NAMALWA (cell line): ENCODE data around the gene GLS2.
"Not testable (repeated sequence)": the region's sequence is repeated elsewhere in the genome, so short reads cannot be mapped to it uniquely, and the experiment has no call there.

Source experiments
- DNase-seq: peaks from one replicate; pipeline ENCODE4 v3.0.0-alpha.2; 2015; ENCODE audit warnings: low spot score

GLS2 gene

GRCh38 chr12:56490360-56490759 is 2.4 kb upstream of the GLS2 start:
- no peak for DNase-seq

DNA sequence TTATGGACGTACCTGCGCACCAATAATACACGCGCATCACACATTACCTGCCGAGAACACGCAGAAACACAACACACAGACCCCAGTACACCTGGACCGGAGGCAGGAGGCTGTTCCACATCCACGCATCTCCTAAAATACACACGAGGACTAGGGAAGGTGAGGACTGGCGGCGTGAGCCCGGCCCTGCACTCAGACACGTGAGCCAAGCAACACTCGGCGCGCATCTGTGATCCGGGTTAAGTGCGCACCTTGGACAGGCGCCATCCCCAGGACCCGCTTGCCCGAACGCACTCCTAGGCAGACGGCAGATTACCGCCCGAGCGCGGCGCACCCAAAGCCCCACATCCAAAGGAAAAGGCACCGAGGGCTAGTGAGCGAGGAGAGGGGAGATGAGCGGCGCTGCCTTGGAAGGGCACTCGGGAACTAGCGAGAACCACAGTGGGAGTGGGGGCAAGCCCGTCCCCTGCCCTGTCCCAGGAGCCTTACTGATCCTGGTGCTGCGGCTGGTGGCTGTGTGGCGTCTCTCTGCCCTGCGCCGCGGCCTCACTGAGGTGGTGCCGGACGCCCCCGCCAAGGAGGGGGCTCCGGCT is 417 bp downstream of the GLS2 start:
- no peak for DNase-seq

- DNase-seq = no peak
Observed at GRCh38 chr12:56486694-56487093, 1.3 kb downstream of the GLS2 start.

GRCh38 chr12:56484566-56484965 is 3.4 kb downstream of the GLS2 start:
- no peak for DNase-seq

- no peak for DNase-seq
Observed at GRCh38 chr12:56479625-56480024, 8.3 kb downstream of the GLS2 start.

DNA sequence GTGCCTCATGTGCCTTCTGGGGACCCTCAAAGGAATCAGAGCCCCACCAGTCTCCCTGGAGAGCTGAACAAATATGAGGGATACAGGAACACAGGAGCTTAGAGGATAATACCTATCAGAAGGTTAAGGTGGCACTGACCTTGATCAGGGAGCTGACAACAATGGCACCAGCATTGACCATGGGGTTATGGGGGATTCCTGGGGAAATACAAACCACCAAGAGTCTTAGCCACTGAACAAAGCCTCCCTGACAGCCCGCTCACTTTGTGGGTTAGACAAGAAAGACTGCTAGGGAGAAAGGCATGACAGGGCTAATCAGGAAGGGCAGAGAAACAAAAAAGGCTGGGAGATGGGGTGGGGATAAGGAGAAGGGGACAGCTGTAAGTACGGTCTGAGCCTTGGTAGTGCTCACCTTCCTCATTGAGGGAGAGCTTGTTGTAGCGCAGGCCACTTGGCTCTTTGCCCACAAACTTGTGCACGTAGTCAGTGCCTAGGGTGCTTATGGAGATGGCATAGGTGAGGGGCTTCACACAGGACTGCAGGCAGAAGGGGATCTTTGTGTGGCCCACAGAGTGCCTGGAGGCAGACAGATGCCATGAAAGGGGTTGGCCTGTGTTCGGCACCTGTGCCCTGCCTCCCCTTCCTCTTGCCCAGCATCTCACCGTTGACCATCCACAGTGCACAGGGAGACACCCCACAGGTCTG is 10.3 kb downstream of the GLS2 start:
- no peak for DNase-seq

DNA sequence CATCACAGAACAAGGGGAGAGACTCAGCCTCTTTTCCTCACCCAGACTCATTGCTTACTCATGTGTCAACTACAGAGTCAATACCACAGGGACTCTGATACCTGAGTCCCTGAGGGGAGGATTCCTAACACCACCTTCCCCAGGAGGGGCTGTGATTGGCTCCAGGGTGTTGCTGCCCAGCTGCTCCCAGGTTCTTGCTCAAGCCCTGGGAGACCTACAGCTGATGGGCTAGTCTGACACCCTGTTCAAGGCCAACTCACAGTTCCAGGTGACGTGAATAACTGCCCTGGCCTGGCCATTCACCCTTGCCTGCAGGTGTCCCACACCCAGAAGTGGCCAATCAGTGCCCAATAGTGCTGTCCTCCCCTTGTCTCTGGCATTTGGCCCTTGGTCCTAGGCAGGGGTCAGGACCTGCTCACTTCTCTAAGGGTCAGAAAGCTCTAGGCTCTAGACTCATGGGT is 11.0 kb downstream of the GLS2 start:
- DNase-seq = no peak

- DNase-seq = no peak
Observed at GRCh38 chr12:56476143-56476542, 11.8 kb downstream of the GLS2 start.

GRCh38 chr12:56474389-56474788 is 13.6 kb downstream of the GLS2 start:
- no peak for DNase-seq

DNA sequence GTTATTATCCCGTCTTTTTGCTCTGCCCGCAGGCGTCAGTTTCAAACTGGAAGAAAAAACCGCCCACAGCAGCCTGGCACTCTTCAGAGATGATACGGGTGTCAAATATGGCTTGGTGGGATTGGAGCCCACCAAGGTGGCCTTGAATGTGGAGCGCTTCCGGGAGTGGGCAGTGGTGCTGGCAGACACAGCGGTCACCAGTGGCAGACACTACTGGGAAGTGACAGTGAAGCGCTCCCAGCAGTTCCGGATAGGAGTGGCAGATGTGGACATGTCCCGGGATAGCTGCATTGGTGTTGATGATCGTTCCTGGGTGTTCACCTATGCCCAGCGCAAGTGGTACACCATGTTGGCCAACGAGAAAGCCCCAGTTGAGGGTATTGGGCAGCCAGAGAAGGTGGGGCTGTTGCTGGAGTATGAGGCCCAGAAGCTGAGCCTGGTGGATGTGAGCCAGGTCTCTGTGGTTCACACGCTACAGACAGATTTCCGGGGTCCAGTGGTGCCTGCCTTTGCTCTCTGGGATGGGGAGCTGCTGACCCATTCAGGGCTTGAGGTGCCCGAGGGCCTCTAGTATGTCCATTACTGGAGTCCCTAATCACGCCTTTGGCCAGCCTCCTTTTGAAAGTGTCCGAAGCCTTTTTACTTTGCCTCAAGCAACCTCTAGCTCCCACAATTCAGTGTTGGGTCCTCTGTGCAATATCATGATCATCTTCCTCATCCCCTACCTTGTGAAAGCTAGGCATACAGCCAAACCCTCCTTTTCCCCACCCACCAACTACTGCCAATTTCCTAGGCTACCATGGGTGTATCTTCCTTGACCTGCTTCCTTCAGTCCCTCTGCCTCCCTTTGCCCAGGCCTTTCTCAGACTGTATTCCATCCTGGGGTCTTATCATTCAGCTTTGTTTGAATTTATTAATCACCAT is 18.7 kb downstream of the GLS2 start:
- no peak for DNase-seq

DNA sequence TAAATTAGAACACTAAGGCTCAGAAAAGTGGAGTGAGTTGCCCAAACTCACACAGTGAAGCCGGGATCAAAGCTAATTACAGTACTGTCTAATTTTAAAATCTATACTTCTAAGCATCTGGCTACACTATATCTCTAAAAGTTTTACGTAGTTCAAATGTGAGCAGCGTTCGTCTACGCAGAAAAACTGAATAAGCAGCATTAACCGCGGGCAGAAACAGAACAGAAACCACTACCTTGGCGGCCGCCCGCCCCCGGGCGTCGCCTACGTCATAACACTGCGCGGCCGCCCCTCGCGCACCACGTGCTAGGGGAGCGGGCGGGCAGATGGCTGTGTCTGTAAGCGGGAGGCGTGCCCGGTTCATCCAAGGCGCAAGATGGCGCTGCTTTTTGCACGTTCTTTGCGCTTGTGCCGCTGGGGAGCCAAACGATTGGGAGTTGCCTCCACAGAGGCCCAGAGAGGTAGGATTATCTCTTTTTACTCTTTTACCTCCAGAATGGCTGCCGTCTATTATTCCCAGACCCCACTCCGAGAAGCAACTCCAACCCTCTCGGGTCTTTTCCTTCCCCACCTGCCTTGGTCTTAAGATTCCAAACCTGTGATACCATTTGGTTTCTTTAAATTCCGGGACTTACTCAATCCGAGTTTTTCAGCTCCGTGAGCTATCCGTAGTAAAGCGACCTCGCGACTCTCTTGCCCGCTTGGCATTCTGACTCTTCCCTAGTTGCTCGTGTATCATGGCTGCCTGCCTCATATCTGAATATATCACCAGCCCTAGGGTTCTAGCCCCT is 19.6 kb downstream of the GLS2 start, which contains the start of gene SPRYD4:
SPRYD4 (plus strand) TSS at position 363 of the 791 bp plus-strand sequence; CDS start at position 377, 14 bp downstream.
- DNase-seq = peak; percentile 97

- no peak for DNase-seq
Observed at GRCh38 chr12:56462565-56462964, 25.4 kb downstream of the GLS2 start.

- no peak for DNase-seq
Observed at GRCh38 chr12:56461235-56462159, 26.5 kb downstream of the GLS2 start.

- no peak for DNase-seq
Observed at GRCh38 chr12:56457817-56458216, 30.1 kb downstream of the GLS2 start.

- DNase-seq = no peak
Observed at GRCh38 chr12:56454557-56454956, 33.4 kb downstream of the GLS2 start, which contains the start of gene MIP. Gene MIP (minus strand): TSS chr12:56454657. CDS start chr12:56454613, 44 bp downstream.

- DNase-seq = no peak
Observed at GRCh38 chr12:56451147-56451546, 36.8 kb downstream of the GLS2 start.

DNA sequence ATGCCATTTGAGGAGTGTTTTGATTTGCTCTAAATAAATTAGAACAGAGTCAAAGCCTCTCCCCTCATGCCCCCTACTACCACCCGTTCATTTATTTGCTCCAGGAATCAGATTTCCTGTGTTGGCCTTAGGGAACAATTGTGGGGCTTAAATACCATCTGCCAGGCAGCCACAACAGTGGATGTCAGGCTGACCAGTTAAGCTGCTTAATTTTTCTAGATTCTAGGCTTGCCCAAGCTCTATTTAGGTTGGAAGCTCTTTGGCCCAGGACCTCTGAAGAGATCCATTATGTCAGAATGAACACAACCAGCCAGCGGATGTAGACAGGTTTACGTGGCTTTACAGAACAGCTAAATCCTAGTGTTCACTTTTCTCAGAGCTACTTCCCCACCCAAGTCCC is 37.7 kb downstream of the GLS2 start:
- DNase-seq = no peak

GRCh38 chr12:56449622-56449984 is 38.4 kb downstream of the GLS2 start:
- no peak for DNase-seq

DNA sequence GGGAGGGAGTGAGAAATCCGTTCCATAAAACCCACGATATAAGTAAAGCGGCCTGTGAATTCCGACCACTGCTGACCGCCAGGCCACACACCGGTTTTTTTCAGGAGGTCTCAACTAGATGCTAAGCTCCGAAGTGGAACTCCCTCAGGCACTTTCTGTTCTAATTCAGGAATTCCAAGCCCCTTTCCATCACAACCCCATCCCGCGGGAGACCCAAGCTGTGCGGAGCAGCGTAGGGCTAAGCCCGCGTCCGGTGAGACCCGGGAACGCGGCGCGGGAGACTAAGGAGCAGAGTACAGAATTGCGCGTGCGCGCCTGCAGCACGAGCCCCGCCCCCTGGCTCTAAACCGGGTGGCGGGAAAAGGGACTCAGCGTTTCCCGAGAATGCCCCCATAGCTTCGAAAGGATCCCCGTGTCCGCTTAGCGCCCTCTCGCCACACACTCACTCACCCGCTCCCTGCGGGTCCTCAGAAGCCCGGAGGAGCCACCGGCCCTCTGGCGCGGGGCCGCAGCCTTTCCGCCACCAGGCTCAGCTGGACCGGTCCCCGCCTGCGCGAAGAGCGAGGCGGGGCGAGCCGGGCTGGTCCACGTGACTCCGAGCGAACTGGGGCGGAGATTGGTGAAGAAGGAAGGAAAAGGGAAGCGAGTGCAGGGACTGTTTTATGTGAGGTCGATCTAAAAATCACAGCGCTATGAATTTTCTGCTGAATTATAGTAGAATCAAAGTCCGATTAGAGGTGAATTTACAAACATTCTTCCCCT is 38.9 kb downstream of the GLS2 start, which contains the start of gene TIMELESS:
TIMELESS (minus strand) TSS at position 567 of the 762 bp plus-strand sequence. CDS start 15,256 bp downstream, outside the sequence.
- peak; percentile 95 for DNase-seq

GRCh38 chr12:56443208-56443607 is 44.8 kb downstream of the GLS2 start:
- DNase-seq = not testable (repeated sequence)
